Stimulated activated CD4-positive, alpha-beta T cell treated with anti-CD3 and anti-CD28 coated beads, Interleukin-12 subunit alpha, Interleukin-12 subunit beta, amount 100 ng/mL, for 4 hours (primary cell): ENCODE measurements around the gene EHD4.

Source experiments
- DNase-seq: peaks from one replicate; pipeline ENCODE4 v3.0.0-alpha.2; 2020

Gene EHD4

DNA sequence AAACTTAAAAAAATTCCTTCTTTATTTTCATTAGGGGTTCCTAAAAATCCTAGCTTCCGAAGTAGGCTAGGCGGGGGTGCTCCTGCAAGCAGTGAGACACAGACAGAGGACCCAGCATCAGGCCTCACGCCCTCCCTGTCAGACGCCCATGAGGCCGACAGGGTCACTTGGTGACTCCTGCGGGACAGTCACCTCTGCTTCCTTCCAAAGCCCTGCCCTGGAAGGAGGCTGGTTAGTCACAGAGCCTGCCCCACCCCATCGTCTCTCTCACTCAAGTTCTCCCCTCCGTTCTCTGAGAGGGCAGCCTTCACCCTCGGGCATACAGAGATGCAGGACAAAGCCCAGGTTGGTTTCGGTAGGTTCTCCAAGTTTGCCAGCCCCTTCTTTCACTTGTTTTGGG, 38.6 kb downstream of the EHD4 start:
- no peak for DNase-seq

DNA sequence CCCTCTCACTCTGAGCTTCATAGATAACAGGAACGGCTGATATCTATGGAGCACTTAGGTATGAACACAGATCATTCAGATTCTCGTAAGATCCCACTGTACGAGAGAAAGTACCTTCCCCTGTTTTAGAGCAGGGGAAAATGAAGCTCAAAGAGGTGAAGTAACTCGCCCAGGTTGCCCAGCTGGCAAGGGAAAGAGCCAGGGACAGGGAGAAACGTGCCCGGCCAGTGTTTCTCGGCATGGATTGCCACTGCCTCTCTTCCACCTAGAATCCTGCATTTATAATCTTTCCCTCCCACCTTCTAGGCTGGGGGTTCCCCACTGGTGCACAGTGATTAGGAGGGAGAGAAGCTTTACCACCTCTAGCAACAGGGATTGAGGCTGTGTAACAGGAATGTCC, 39.0 kb downstream of the EHD4 start:
- DNase-seq: no peak

DNA sequence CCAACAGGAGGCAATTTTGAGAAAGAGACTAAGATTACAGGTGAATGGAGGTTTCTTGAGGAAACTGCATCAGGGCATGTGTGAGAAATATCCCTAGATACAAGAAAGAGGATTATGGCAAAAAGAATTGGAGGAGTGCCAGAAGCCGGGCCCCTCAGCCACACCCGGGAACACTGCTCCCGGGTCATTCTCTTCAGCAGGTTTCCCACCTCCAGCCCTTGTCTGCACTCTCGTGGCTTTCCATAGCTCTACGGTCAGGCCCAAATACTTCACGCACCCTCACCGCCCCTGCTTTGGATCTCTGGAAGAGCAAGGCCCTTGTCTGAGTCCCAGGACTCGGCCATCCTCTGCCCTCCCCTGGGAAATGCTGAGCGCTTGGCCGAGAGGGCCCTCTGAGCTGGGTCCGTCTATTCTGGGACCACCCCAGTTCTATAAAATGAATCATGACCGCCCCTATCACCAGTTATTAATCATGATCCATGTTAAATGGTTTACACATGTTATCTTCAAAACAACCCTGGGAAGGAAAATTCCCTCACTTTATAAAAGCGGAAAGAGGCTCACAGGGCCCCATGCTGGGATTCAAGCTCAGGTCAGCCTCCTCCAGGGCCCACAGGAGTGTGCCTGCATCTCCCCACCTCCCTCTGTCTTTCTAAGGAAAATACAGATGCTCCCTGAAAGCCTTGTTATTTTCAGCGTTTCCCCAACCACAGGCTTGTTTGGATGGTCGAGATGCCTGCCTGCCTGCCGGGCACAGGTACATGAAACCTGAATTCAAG, 39.7 kb downstream of the EHD4 start:
- DNase-seq: no peak

DNA sequence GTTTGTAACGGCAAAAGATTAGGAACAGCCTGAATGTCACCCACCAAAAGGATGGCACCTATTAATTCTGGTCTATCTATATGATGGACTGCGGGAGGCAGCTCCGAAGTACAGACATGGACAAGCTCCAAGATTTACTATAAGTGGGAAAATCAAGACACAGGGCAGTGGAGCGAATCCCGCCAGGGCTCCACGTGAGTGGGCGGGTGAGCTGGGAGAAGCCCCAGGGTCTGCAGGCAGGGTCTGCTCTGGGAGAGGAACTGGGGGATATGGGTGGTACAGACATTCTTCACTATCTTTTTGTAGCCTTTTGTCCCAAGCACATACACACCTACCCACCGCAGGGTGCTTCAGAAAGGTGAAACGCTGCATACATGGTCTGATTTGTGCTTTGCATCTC, 40.3 kb downstream of the EHD4 start:
- DNase-seq: no peak

DNA sequence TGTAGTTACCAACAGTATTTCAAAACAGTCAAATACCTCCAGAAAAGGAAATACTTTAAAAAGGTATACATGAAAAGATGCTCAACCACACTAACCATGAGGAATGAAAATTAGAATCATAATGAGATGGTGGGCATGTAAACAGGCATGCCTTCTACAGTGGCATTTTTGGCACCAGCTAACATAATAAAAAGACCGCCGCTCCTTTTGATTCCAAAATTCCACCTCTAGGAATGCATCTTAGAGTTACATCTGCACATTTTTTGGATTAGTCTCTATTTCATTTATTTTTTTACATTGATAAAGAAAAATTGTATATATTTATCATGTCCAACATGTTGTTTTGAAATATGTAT, 41.5 kb downstream of the EHD4 start:
- no peak for DNase-seq

DNA sequence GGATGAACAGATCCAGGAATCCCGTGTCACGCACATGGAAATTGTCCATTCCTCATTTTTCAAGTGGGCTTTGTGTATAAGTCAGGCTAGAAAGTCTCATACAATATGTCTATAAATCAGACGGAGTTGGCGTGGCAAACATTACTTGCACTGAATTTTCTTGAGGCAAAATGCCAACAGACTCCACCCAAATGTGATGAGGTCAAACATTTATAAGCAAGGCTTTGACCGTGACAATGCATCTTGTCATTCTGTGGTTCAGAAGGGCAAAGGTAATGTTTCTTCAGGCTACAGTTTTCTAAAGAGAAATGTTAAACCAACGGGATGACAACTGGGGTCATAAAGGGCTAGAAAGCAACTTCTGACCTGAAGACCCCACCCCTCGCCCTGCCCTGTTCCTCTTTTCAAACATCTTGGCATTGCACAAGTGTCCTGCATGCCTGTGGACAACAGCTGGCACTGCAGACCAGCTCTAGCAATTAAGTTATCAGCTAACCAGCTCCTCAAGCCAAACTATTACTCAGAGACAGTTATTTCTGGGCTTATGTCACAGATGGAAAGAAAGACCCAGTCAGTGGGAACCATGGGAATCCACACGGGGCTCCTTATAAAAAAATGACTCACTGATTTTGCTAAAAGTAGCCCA, 42.0 kb downstream of the EHD4 start:
- no peak for DNase-seq

DNA sequence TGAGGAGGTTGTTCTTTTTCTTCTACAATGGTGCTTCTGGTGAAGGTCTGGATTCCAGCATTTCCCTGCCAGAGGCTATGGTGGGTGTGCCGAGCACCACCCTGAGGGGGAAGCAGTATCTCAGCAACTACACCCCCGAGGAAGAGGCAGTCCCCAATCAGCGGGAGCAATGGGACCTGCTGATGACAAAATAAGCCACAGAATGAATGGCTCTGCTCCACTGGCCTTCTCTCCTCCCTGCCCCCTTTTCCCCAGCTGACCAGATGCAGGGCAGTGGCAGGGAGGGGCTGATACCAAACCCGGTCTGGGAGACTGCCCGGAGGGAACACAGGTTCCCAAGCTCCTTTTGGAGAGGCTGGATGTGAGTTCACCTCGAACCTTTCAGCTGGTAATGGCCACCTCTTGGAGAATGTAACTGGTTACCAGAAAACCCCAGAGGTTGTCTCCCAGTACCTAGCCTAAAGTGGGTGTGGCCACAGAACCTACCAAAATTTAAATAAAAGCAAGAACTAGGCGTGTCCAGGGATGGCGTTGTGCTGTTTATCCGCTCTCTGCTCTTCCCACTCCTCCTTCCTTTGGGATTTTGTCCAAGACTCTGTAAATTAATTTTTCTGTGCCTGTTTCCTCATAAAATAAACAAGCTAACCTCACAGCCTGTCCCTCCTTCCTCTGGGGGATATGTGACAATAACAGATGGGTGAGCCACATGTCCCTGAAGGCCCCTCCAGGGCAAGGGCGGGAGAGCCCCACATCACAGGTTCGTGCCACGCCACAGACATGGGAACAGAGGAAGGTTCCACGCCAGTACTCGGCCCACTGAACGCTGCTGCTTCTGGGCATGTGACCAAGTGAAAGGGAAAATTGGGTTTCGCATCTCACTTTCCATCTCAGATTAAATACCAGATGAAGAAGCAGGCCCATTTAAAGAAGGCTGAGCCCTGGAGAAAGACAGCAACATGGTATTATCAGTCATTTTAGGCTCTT, 43.4 kb downstream of the EHD4 start:
- DNase-seq: no peak

DNA sequence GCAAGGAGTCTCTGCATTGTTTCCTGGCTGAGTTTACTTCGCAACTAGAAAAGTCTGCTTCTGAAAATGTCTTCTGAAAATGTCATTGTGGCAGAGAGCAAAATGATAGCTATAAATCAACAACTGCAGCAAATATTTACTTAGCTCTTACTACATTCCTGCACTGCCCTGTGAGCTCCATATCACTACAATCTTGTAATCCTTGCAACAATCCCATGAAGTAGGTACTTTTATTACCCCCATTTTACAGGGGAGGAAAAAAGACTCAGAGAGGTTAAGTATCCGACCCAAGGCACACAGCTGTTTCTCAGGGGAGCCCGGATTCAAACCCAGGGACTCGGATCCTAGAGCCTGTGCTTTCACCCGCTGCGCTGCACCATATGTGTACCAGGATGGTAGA, 44.3 kb downstream of the EHD4 start:
- no peak for DNase-seq

DNA sequence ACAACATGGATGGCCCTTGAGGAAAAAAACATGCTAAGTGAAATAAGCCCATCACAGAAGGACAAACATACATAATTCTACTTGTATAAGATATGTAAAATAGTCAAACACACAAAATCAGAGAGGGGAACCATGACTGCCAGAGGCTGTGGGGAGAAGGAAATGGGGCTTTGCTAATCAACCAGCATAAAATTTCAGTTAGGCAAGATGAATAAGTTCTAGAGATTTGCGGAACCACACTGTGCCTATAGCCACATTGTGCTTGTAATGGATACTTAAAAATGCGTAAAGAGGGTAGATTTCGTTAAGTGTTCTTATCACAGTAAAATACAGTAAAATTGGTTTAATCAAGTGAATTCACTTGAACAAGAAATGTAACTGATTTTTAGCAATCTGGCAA, 44.8 kb downstream of the EHD4 start:
- no peak for DNase-seq

DNA sequence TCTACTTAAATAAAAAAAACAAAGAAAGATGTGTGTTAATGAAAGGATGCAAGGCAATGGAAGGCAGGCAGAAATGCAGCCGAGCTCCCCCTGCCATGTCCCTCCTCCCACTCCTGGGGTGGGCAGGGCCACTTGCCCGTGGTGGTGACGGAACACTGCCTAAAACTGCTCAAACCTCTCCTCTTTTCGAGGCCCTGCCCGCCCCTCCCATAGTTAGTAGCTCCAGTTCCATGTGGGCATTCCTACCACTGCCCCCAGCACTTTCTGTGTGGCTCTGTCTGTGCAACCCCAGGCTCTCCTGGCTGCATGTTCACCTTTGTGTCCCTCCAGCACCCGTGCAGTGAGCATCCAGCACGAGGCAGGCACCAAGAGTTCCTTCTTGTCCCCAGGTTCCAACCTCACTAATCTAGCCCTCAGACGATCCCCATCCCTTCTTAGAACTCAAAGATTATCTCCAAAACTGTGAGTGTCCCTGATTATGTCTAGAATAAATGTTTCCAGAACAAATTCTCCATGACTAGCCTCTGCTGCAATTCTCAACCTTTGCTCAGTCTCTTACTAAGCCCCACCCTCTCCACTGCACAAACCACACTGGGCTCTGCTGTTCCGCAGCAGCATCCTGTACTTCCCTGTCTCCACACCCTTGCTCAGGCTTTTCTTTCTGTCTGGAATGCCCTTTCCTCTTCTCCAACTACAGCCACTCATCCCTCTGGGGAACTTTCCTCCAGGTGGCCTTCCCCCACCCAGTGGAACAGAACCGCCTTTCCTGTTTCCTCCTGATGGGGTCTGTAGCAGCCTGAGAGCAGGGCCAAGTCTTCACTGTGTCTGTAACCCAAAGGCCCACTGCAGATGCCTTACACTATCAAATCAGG, 45.9 kb downstream of the EHD4 start:
- DNase-seq: no peak

DNA sequence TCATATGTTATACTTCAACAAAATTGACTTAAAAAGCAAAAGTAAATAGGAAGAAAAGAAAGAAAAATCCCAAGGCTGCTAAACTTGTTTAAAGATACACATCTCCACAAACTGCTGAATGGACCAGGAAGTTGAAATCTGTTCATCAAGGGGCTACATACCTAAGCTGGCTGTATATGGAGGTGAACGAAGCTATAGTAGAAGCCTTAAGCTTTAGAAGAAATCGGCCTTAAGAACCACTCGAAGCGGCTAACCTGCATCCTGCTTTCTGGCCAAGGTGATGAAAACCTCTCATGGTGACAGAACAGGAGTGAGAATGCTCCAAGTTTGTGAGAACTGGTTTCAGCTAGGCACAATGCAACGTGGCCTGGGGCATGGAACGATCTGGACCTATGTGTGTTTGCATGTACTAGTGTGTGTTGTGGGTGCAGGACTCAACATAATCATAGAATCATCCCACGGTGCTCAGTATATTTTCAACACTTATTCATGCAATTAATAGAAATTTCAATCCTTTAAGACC, 47.2 kb downstream of the EHD4 start:
- no peak for DNase-seq

DNA sequence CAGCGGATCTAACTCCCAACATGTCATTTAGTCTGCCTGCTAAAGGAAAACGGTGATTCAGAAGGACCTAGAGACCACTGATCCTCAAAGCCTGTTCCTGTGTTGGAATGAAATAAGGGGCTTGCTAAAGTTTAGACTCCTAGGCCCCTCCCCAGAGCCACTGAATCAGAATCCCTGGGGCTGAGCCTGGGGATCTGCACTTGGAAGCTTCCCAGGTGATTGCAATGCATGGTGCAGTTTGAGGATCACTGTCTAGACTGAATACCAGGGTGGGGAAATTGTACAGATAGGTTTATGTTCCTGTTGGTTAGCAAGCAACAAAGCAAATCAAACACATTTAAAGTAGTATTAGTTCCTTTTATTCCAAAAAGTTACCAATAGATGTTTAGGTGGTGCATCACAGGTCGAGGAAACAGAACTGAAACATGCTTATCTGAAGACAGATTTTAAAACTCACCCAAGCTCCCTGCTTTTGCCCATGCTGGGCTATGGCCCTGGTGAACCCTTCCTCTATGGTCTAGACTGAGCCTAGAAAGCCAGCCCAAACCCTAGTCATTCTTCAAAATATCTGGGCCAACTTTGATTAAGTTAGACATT, 48.9 kb downstream of the EHD4 start:
- DNase-seq: no peak

DNA sequence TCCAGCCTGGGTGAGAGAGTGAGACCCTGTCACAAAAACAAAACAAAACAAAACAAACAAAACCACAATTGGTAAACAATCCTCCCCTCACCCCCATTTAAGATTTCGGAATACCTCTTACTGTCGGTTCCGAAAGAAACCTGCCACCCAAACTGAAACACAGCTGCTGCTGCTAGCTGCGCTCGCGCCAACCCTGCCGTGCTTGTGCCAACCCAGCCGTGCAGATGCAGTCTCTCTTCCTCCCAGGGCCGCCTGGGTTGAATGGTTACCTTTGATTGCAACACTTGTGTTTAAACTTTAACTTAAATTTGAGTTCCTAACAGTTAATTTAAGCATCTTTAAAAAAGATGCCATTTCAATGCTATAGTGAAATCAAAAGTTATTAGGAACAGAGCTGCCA, 50.0 kb downstream of the EHD4 start:
- DNase-seq: no peak

DNA sequence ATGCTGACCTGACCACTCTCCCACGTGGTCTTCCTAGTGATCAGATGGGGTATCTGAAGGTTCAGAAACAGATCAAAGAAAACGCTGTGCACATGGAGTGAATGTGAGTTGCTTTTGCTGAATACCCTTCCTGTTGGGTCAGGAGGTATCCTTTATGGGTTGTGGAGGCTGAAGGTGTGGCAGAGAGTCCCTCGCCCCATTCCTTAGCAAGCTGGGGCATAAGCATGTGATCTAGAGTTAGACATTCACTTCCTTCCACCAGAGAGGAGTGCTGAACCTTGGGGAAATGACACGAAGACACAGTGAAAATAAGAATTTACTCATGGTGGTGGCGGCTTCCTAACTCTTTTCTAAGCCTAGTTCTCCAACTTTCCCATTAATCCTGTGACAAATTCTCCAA, 50.7 kb downstream of the EHD4 start:
- DNase-seq: no peak

DNA sequence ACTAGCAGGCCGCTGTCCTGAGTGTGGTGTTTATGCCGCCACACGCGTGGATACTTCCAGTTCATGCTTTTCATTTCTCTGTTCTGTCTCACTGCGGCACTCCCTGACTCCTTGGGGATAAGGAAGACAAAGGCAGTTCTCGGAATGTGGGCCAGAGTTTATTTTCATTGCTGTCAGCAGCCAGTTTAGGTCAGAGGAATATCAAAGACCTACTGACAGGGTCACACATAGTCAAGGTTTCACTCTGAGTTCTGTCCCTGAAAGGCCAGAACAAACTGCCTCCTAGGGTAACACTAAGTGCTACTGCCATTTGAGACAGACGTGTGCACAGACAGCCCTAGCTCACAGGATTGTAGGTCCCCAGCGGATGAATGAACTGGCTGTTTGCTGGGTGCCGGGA, 51.2 kb downstream of the EHD4 start:
- no peak for DNase-seq

DNA sequence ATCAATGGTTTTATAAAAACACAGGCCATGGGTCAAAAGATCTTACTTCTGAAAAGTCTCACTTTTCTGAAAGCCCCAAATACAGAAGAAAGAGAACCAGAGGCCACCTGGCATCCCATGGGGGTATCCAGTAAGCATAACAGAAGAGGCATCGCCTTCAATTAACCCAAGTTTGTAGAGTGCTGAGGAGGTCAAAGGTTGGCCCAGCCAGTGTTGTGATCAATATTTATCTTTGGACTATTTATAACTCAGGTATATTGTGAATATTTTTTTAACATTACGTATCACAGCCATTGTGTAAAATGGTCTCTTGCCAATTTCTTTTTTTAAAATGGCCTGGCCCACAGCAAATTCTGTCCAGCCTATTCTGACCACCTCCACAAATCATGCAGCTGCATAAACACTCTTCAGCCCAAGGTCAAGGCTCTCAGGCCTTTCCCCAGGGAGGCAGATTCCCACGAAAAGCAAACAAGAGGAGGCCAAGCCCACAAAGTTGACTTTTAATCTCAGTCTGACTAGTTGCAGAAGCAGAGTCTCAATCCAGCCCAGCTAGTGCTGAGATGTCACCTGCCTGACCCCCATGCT, 52.3 kb downstream of the EHD4 start:
- DNase-seq: no peak

DNA sequence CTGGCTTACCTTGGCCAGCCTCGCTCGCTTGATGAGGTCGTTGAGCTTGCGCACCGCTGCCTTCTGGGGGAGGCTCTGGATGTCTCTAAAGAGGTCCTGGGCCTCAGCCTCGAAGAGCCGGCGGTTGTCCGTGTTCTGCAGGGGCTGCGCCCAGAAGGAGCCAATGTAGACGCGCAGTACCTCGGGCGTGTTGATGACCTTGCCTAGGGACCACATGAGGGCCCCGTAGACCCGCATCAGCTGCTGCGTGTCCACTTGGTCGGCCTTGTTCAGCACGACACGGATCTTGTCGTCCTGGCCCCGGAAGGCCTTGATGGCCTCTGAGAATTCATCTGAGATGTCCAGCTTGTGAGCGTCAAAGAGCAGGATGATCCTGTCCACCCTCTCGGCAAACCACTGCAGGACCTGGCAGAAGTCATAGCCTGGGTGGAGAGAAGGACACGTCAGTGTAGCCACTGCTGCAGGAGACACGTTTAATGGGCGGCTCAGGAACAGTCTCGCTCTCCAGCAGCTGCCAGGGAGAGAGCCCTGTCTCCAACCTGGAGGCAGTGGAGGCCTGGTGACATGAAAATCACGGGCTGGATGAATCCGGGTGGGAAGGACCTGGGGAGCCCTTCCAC, 53.0 kb downstream of the EHD4 start:
- no peak for DNase-seq

DNA sequence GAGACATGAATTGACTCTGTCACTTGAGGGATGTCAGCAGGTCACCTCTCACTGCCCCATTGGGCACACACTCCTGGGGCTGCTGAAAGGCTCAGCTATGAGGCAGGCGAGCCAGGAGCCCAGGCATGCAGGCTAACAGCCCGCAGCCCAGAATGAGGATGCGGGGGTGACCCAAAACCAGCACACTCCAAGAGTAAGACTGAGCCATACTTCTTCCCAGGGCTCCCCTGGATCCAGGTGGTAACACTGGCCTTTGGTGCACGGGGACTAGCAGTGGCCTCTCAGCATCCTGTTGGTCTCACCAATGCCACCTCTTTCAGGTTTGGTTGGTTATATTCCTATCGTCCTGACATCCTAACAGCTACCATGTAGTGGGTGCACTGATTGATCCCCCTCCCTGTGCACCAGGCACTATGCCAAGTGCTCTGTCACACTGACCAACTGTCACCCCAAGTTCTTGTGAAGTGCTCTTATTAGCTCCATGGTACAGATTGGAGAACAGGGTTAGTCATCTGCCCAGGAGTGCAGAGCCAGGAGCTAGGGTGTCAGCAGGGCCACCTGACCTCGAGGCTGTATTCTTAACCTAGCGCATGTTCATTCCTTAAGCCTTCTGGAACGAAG, 53.7 kb downstream of the EHD4 start:
- DNase-seq: no peak

DNA sequence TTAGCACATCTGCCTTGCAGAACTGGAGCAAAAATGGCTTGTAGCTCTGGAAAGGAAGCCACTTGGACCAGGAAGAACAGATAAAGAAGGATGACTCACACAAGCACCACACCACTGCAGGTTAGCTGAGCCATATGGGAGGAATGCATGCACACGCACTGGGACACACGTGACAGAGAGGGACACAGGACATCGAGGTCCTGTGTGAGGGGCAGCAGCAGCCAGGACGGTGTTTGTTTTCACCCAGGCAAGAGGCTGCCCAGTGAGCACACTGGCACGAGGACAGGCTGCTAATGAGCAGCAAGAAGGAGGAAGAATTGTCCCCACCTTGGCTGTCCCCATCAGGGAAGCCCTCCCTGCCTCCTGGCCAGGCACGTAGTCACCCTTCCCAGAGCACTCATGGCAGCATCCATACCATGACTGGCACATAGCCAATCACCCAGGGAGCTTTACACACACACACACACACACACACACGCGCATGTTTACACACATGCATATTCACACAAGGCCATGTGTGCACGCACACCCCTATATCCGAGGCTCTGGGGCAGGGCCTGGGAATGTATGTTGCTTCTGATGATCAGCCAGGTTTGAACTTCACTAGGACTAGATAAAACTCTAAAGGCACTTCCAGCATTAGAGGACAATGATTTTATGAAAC, 54.5 kb downstream of the EHD4 start:
- no peak for DNase-seq
